Measurements from ENCODE around the gene GAS7.

GAS7 gene

GRCh38 chr17:9912121-9913099 lies 286.0 kb downstream of the GAS7 start:
- H4K8ac ChIP-seq (ENCODE audit: low read depth, low read length): no peak overlapping the region
- H3K79me2 ChIP-seq (ENCODE audit: control insufficient read depth, insufficient read depth, low read length): no peaks in the 10 kb centered on the region
- H3K27me3 ChIP-seq (ENCODE audit: insufficient read depth, low read length, poor library complexity): no peaks in the 10 kb centered on the region
- no peak overlapping the region for H2BK15ac ChIP-seq (replicated peaks; ENCODE audit: low read depth)
- no peak overlapping the region for H3K18ac ChIP-seq (ENCODE audit: low read length)
- H3K4me3 ChIP-seq (ENCODE audit: low read length): no peak overlapping the region
- no peak overlapping the region for H2BK5ac ChIP-seq (ENCODE audit: low read length)
- no peaks in the 10 kb centered on the region for H3K36me3 ChIP-seq (ENCODE audit: control insufficient read depth, insufficient read depth, low read length)
- H3K4me1 ChIP-seq (ENCODE audit: control insufficient read depth, low read depth, low read length): no peaks in the 10 kb centered on the region
- WGBS (ENCODE audit: extremely low coverage, insufficient coverage, low lambda C conversion rate): no CpG with 5 or more reads among the region's 18 CpGs
- H3K56ac ChIP-seq (ENCODE audit: low read length): no peak overlapping the region
- no peak overlapping the region for H3K4ac ChIP-seq (ENCODE audit: low read depth, low read length)
- no peak overlapping the region for H3K23ac ChIP-seq (ENCODE audit: low read length)
- H3K4me2 ChIP-seq (ENCODE audit: low read length): no peak overlapping the region
- H4K5ac ChIP-seq (ENCODE audit: low read length): no peak overlapping the region
- H3K79me1 ChIP-seq (ENCODE audit: low read length): no peaks in the 10 kb centered on the region
- H2BK120ac ChIP-seq (ENCODE audit: low read depth, low read length): no peak overlapping the region
- H3K27ac ChIP-seq (ENCODE audit: low read depth, low read length): no peak overlapping the region
- no peak for DNase-seq
- H3K9ac ChIP-seq (ENCODE audit: low read length): no peak overlapping the region
- H2AK5ac ChIP-seq (ENCODE audit: low read length): no peak overlapping the region

- Histone ChIP-seq H3K18ac (ENCODE audit: low read length) (no peak overlapping the region), H2BK5ac (ENCODE audit: low read length) (no peak overlapping the region), H2AK5ac (ENCODE audit: low read length) (no peak overlapping the region), H3K79me1 (ENCODE audit: low read length) (no peaks in the 10 kb centered on the region), H3K27me3 (ENCODE audit: insufficient read depth, low read length, poor library complexity) (no peaks in the 10 kb centered on the region), H4K8ac (ENCODE audit: low read depth, low read length) (no peak overlapping the region), H2BK120ac (ENCODE audit: low read depth, low read length) (no peak overlapping the region), H3K23ac (ENCODE audit: low read length) (no peak overlapping the region), H3K9ac (ENCODE audit: low read length) (no peak overlapping the region), H4K5ac (ENCODE audit: low read length) (no peak overlapping the region), H3K56ac (ENCODE audit: low read length) (no peak overlapping the region), H3K4me1 (ENCODE audit: control insufficient read depth, low read depth, low read length) (no peaks in the 10 kb centered on the region), H2BK15ac (replicated peaks; ENCODE audit: low read depth) (no peak overlapping the region), H3K36me3 (ENCODE audit: control insufficient read depth, insufficient read depth, low read length) (no peaks in the 10 kb centered on the region), H3K4me3 (ENCODE audit: low read length) (no peak overlapping the region), H3K4ac (ENCODE audit: low read depth, low read length) (no peak overlapping the region), H3K79me2 (ENCODE audit: control insufficient read depth, insufficient read depth, low read length) (no peaks in the 10 kb centered on the region), H3K27ac (ENCODE audit: low read depth, low read length) (no peak overlapping the region), H3K4me2 (ENCODE audit: low read length) (no peak overlapping the region)
- no CpG with 5 or more reads among the region's 12 CpGs for WGBS (ENCODE audit: extremely low coverage, insufficient coverage, low lambda C conversion rate)
- no peak for DNase-seq
These were observed 287.3 kb downstream of the GAS7 start for GRCh38 chr17:9911089-9911488.

- Histone ChIP-seq H3K9ac (ENCODE audit: low read length) (no peak overlapping the region), H3K79me1 (ENCODE audit: low read length) (no peaks in the 10 kb centered on the region), H3K23ac (ENCODE audit: low read length) (no peak overlapping the region), H3K36me3 (ENCODE audit: control insufficient read depth, insufficient read depth, low read length) (no peaks in the 10 kb centered on the region), H3K27ac (ENCODE audit: low read depth, low read length) (no peak overlapping the region), H2BK120ac (ENCODE audit: low read depth, low read length) (no peak overlapping the region), H3K18ac (ENCODE audit: low read length) (no peak overlapping the region), H2BK5ac (ENCODE audit: low read length) (no peak overlapping the region), H3K4me3 (ENCODE audit: low read length) (no peak overlapping the region), H3K4ac (ENCODE audit: low read depth, low read length) (no peak overlapping the region), H3K27me3 (ENCODE audit: insufficient read depth, low read length, poor library complexity) (no peaks in the 10 kb centered on the region), H3K79me2 (ENCODE audit: control insufficient read depth, insufficient read depth, low read length) (no peaks in the 10 kb centered on the region), H3K4me2 (ENCODE audit: low read length) (no peak overlapping the region), H3K56ac (ENCODE audit: low read length) (no peak overlapping the region), H4K8ac (ENCODE audit: low read depth, low read length) (no peak overlapping the region), H3K4me1 (ENCODE audit: control insufficient read depth, low read depth, low read length) (no peaks in the 10 kb centered on the region), H2BK15ac (replicated peaks; ENCODE audit: low read depth) (no peak overlapping the region), H4K5ac (ENCODE audit: low read length) (no peak overlapping the region), H2AK5ac (ENCODE audit: low read length) (no peak overlapping the region)
- DNase-seq: no peak
- WGBS (ENCODE audit: extremely low coverage, insufficient coverage, low lambda C conversion rate): no CpG with 5 or more reads among the region's 7 CpGs
These were observed 289.8 kb downstream of the GAS7 start for GRCh38 chr17:9908649-9909042.

- H3K4ac ChIP-seq (ENCODE audit: low read depth, low read length): no peak overlapping the region
- H3K79me2 ChIP-seq (ENCODE audit: control insufficient read depth, insufficient read depth, low read length): no peaks in the 10 kb centered on the region
- H3K9ac ChIP-seq (ENCODE audit: low read length): no peak overlapping the region
- no peak overlapping the region for H4K8ac ChIP-seq (ENCODE audit: low read depth, low read length)
- no peak overlapping the region for H3K4me3 ChIP-seq (ENCODE audit: low read length)
- H3K18ac ChIP-seq (ENCODE audit: low read length): no peak overlapping the region
- no peaks in the 10 kb centered on the region for H3K79me1 ChIP-seq (ENCODE audit: low read length)
- H2AK5ac ChIP-seq (ENCODE audit: low read length): no peak overlapping the region
- no CpG with 5 or more reads among the region's 12 CpGs for WGBS (ENCODE audit: extremely low coverage, insufficient coverage, low lambda C conversion rate)
- H2BK15ac ChIP-seq (replicated peaks; ENCODE audit: low read depth): no peak overlapping the region
- H3K4me1 ChIP-seq (ENCODE audit: control insufficient read depth, low read depth, low read length): no peaks in the 10 kb centered on the region
- H2BK5ac ChIP-seq (ENCODE audit: low read length): no peak overlapping the region
- no peak overlapping the region for H3K23ac ChIP-seq (ENCODE audit: low read length)
- DNase-seq: peak; percentile 45
- H4K5ac ChIP-seq (ENCODE audit: low read length): no peak overlapping the region
- no peaks in the 10 kb centered on the region for H3K36me3 ChIP-seq (ENCODE audit: control insufficient read depth, insufficient read depth, low read length)
- no peak overlapping the region for H3K27ac ChIP-seq (ENCODE audit: low read depth, low read length)
- H3K27me3 ChIP-seq (ENCODE audit: insufficient read depth, low read length, poor library complexity): no peaks in the 10 kb centered on the region
- no peak overlapping the region for H3K4me2 ChIP-seq (ENCODE audit: low read length)
- peak overlapping the region; percentile 34 for H3K56ac ChIP-seq (ENCODE audit: low read length)
- no peak overlapping the region for H2BK120ac ChIP-seq (ENCODE audit: low read depth, low read length)
These were observed 290.3 kb downstream of the GAS7 start for GRCh38 chr17:9907883-9908648.

- no peak overlapping the region for H3K23ac ChIP-seq (ENCODE audit: low read length)
- H3K4me1 ChIP-seq (ENCODE audit: control insufficient read depth, low read depth, low read length): no peaks in the 10 kb centered on the region
- no peak overlapping the region for H2AK5ac ChIP-seq (ENCODE audit: low read length)
- no peaks in the 10 kb centered on the region for H3K36me3 ChIP-seq (ENCODE audit: control insufficient read depth, insufficient read depth, low read length)
- H3K27me3 ChIP-seq (ENCODE audit: insufficient read depth, low read length, poor library complexity): no peaks in the 10 kb centered on the region
- H3K18ac ChIP-seq (ENCODE audit: low read length): no peak overlapping the region
- H2BK5ac ChIP-seq (ENCODE audit: low read length): no peak overlapping the region
- no peak overlapping the region for H4K8ac ChIP-seq (ENCODE audit: low read depth, low read length)
- no peak overlapping the region for H4K5ac ChIP-seq (ENCODE audit: low read length)
- H2BK120ac ChIP-seq (ENCODE audit: low read depth, low read length): no peak overlapping the region
- H3K4me3 ChIP-seq (ENCODE audit: low read length): no peak overlapping the region
- H3K79me1 ChIP-seq (ENCODE audit: low read length): no peaks in the 10 kb centered on the region
- H3K27ac ChIP-seq (ENCODE audit: low read depth, low read length): no peak overlapping the region
- H2BK15ac ChIP-seq (replicated peaks; ENCODE audit: low read depth): no peak overlapping the region
- no peak overlapping the region for H3K9ac ChIP-seq (ENCODE audit: low read length)
- no peak overlapping the region for H3K4ac ChIP-seq (ENCODE audit: low read depth, low read length)
- no peak overlapping the region for H3K4me2 ChIP-seq (ENCODE audit: low read length)
- H3K79me2 ChIP-seq (ENCODE audit: control insufficient read depth, insufficient read depth, low read length): no peaks in the 10 kb centered on the region
- no peak overlapping the region for H3K56ac ChIP-seq (ENCODE audit: low read length)
- no CpG with 5 or more reads among the region's 7 CpGs for WGBS (ENCODE audit: extremely low coverage, insufficient coverage, low lambda C conversion rate)
- no peak for DNase-seq
These were observed 291.3 kb downstream of the GAS7 start for GRCh38 chr17:9907131-9907530.

Data from mesendoderm (in vitro differentiated cells).